Measurements from ENCODE around the gene GALNT9. TPM values are rescaled to one million over a fixed set of nuclear protein-coding genes. Genes with fewer than 3 reads are reported as not detected.
"Not testable (repeated sequence)": the region's sequence is repeated elsewhere in the genome, so short reads cannot be mapped to it uniquely, and the experiment has no call there.

The GALNT9 gene
- total and polyA plus RNA-seq, 7 experiments from 2014 or later = not detected

- Histone ChIP-seq H3K9me3 (ENCODE audit: control insufficient read depth in 2 of 3, low read length in 3 of 3) (no peaks in the 10 kb centered on the region), H3K36me3 (ENCODE audit: control insufficient read depth in 2 of 3, insufficient read depth in 3 of 3, low read length in 3 of 3) (no peaks in the 10 kb centered on the region), H3K27me3 (ENCODE audit: control insufficient read depth in 2 of 2, insufficient read depth in 2 of 2, low read length in 2 of 2) (no peaks in the 10 kb centered on the region), H3K27ac (ENCODE audit: low read depth, low read length) (no peak overlapping the region), H3K4me3 (ENCODE audit: low read length) (no peak overlapping the region), H3K4me1 (ENCODE audit: control insufficient read depth in 2 of 2, insufficient read depth in 2 of 2, low read length in 2 of 2) (no peaks in the 10 kb centered on the region)
- Mint-ChIP-seq H3K36me3 (no peaks in the 10 kb centered on the region), H3K4me3 (no peak overlapping the region), H3K27me3 (peaks cover 0 to 8% (median 2%) of the 10 kb centered on the region in 5 donors), H3K4me1 (no peaks in the 10 kb centered on the region), H3K9me3 (peaks cover 0 to 13% (median 0%) of the 10 kb centered on the region in 11 donors), H3K27ac (peak overlapping the region in 1 of 9 donors; percentile 41)
- DNase-seq (no peak), ATAC-seq (no peak)
- intact Hi-C loops (cut with micrococcal nuclease) = no loop called here
- ChIA-PET CTCF (no interaction called here), POLR2A (no interaction called here)
Measured at GRCh38 chr12:132302466-132303358, 26.7 kb downstream of the GALNT9 start.

- H3K9me3 Mint-ChIP-seq = peaks cover 0 to 7% (median 0%) of the 10 kb centered on the region in 11 donors
Measured at GRCh38 chr12:132300789-132301722, 28.3 kb downstream of the GALNT9 start.

GRCh38 chr12:132296063-132296462 is 33.3 kb downstream of the GALNT9 start:
- no peak for ATAC-seq
- Mint-ChIP-seq H3K4me3 (no peak overlapping the region), H3K27me3 (peaks cover 0 to 21% (median 9%) of the 10 kb centered on the region in 5 donors)

More at GRCh38 chr12:132300789-132301722, 28.3 kb downstream of the GALNT9 start:
- Mint-ChIP-seq H3K27me3 (peaks cover 0 to 6% (median 0%) of the 10 kb centered on the region in 5 donors), H3K4me1 (no peaks in the 10 kb centered on the region), H3K27ac (no peak overlapping the region), H3K36me3 (no peaks in the 10 kb centered on the region), H3K4me3 (no peak overlapping the region)
- ChIA-PET CTCF (no interaction called here), POLR2A (no interaction called here)
- Histone ChIP-seq H3K4me3 (ENCODE audit: low read length) (no peak overlapping the region), H3K27me3 (ENCODE audit: control insufficient read depth in 2 of 2, insufficient read depth in 2 of 2, low read length in 2 of 2) (no peaks in the 10 kb centered on the region), H3K27ac (ENCODE audit: low read depth, low read length) (no peak overlapping the region), H3K36me3 (ENCODE audit: control insufficient read depth in 2 of 3, insufficient read depth in 3 of 3, low read length in 3 of 3) (no peaks in the 10 kb centered on the region), H3K9me3 (ENCODE audit: control insufficient read depth in 2 of 3, low read length in 3 of 3) (no peaks in the 10 kb centered on the region), H3K4me1 (ENCODE audit: control insufficient read depth in 2 of 2, insufficient read depth in 2 of 2, low read length in 2 of 2) (no peaks in the 10 kb centered on the region)
- intact Hi-C loops (cut with micrococcal nuclease) = no loop called here
- DNase-seq = no peak
- ATAC-seq = no peak

GRCh38 chr12:132295561-132295960 is 33.8 kb downstream of the GALNT9 start:
- H3K36me3 Mint-ChIP-seq; H3K27ac Mint-ChIP-seq; H3K27me3 ChIP-seq (ENCODE audit: control insufficient read depth in 2 of 2, insufficient read depth in 2 of 2, low read length in 2 of 2); DNase-seq; H3K27ac ChIP-seq (ENCODE audit: low read depth, low read length); H3K4me3 Mint-ChIP-seq; CTCF ChIA-PET; H3K4me3 ChIP-seq (ENCODE audit: low read length); H3K9me3 ChIP-seq (ENCODE audit: control insufficient read depth in 2 of 3, low read length in 3 of 3); intact Hi-C loops (cut with micrococcal nuclease); POLR2A ChIA-PET; H3K4me1 Mint-ChIP-seq; H3K36me3 ChIP-seq (ENCODE audit: control insufficient read depth in 2 of 3, insufficient read depth in 3 of 3, low read length in 3 of 3); H3K4me1 ChIP-seq (ENCODE audit: control insufficient read depth in 2 of 2, insufficient read depth in 2 of 2, low read length in 2 of 2); ATAC-seq: not testable (repeated sequence)
- H3K9me3 Mint-ChIP-seq = peaks cover 0 to 12% (median 0%) of the 10 kb centered on the region in 11 donors
- H3K27me3 Mint-ChIP-seq = peaks cover 0 to 17% (median 6%) of the 10 kb centered on the region in 5 donors

More at GRCh38 chr12:132296063-132296462, 33.3 kb downstream of the GALNT9 start:
- H3K9me3 ChIP-seq (ENCODE audit: control insufficient read depth in 2 of 3, low read length in 3 of 3) = no peaks in the 10 kb centered on the region
- no peaks in the 10 kb centered on the region for H3K36me3 ChIP-seq (ENCODE audit: control insufficient read depth in 2 of 3, insufficient read depth in 3 of 3, low read length in 3 of 3)
- H3K27me3 ChIP-seq (ENCODE audit: control insufficient read depth in 2 of 2, insufficient read depth in 2 of 2, low read length in 2 of 2) = no peaks in the 10 kb centered on the region
- ChIA-PET POLR2A (no interaction called here), CTCF (no interaction called here)
- no peak for DNase-seq
- Mint-ChIP-seq H3K4me1 (no peaks in the 10 kb centered on the region), H3K36me3 (peaks cover 0 to 2% (median 0%) of the 10 kb centered on the region in 5 donors), H3K27ac (no peak overlapping the region), H3K9me3 (peaks cover 0 to 12% (median 0%) of the 10 kb centered on the region in 11 donors)
- H3K27ac ChIP-seq (ENCODE audit: low read depth, low read length) = no peak overlapping the region
- intact Hi-C loops (cut with micrococcal nuclease) = no loop called here
- no peak overlapping the region for H3K4me3 ChIP-seq (ENCODE audit: low read length)
- no peaks in the 10 kb centered on the region for H3K4me1 ChIP-seq (ENCODE audit: control insufficient read depth in 2 of 2, insufficient read depth in 2 of 2, low read length in 2 of 2)

GRCh38 chr12:132295101-132295526 is 34.3 kb downstream of the GALNT9 start:
- Mint-ChIP-seq H3K27me3 (peaks cover 0 to 17% (median 6%) of the 10 kb centered on the region in 5 donors), H3K9me3 (peaks cover 0 to 12% (median 0%) of the 10 kb centered on the region in 11 donors), H3K4me1 (no peaks in the 10 kb centered on the region), H3K36me3 (peaks cover 0 to 2% (median 0%) of the 10 kb centered on the region in 5 donors), H3K4me3 (no peak overlapping the region), H3K27ac (no peak overlapping the region)
- DNase-seq = no peak
- CTCF ChIA-PET = no interaction called here
- no peak overlapping the region for H3K4me3 ChIP-seq (ENCODE audit: low read length)
- ATAC-seq = no peak
- no peaks in the 10 kb centered on the region for H3K36me3 ChIP-seq (ENCODE audit: control insufficient read depth in 2 of 3, insufficient read depth in 3 of 3, low read length in 3 of 3)
- H3K4me1 ChIP-seq (ENCODE audit: control insufficient read depth in 2 of 2, insufficient read depth in 2 of 2, low read length in 2 of 2) = no peaks in the 10 kb centered on the region
- H3K27ac ChIP-seq (ENCODE audit: low read depth, low read length) = no peak overlapping the region
- H3K9me3 ChIP-seq (ENCODE audit: control insufficient read depth in 2 of 3, low read length in 3 of 3) = no peaks in the 10 kb centered on the region
- H3K27me3 ChIP-seq (ENCODE audit: control insufficient read depth in 2 of 2, insufficient read depth in 2 of 2, low read length in 2 of 2) = no peaks in the 10 kb centered on the region
- intact Hi-C loops (cut with micrococcal nuclease) = no loop called here
- POLR2A ChIA-PET = no interaction called here

GRCh38 chr12:132294121-132295034 is 35.0 kb downstream of the GALNT9 start:
- Mint-ChIP-seq H3K4me1 (no peaks in the 10 kb centered on the region), H3K27ac (no peak overlapping the region), H3K36me3 (peaks cover 0 to 2% (median 0%) of the 10 kb centered on the region in 5 donors), H3K27me3 (peaks cover 0 to 17% (median 6%) of the 10 kb centered on the region in 5 donors), H3K9me3 (peaks cover 0 to 8% (median 0%) of the 10 kb centered on the region in 11 donors), H3K4me3 (no peak overlapping the region)
- DNase-seq (no peak), ATAC-seq (no peak)
- POLR2A ChIA-PET = no interaction called here
- Histone ChIP-seq H3K4me1 (ENCODE audit: control insufficient read depth in 2 of 2, insufficient read depth in 2 of 2, low read length in 2 of 2) (no peaks in the 10 kb centered on the region), H3K36me3 (ENCODE audit: control insufficient read depth in 2 of 3, insufficient read depth in 3 of 3, low read length in 3 of 3) (no peaks in the 10 kb centered on the region), H3K9me3 (ENCODE audit: control insufficient read depth in 2 of 3, low read length in 3 of 3) (no peaks in the 10 kb centered on the region), H3K4me3 (ENCODE audit: low read length) (no peak overlapping the region), H3K27ac (ENCODE audit: low read depth, low read length) (no peak overlapping the region), H3K27me3 (ENCODE audit: control insufficient read depth in 2 of 2, insufficient read depth in 2 of 2, low read length in 2 of 2) (no peaks in the 10 kb centered on the region)
- intact Hi-C loops (cut with micrococcal nuclease) = no loop called here
- CTCF ChIA-PET = no interaction called here

Measured in naive thymus-derived CD4-positive, alpha-beta T cell (primary cell).